ENCODE measurements around the gene FAIM. TPM values are rescaled to one million over a fixed set of nuclear protein-coding genes. Genes with fewer than 3 reads are reported as not detected.
"Not testable (repeated sequence)": the region's sequence is repeated elsewhere in the genome, so short reads cannot be mapped to it uniquely, and the experiment has no call there.

FAIM gene
- polyA plus RNA-seq, 3 donors, result 0.96 to 3.7 (median 3.6) TPM

DNA sequence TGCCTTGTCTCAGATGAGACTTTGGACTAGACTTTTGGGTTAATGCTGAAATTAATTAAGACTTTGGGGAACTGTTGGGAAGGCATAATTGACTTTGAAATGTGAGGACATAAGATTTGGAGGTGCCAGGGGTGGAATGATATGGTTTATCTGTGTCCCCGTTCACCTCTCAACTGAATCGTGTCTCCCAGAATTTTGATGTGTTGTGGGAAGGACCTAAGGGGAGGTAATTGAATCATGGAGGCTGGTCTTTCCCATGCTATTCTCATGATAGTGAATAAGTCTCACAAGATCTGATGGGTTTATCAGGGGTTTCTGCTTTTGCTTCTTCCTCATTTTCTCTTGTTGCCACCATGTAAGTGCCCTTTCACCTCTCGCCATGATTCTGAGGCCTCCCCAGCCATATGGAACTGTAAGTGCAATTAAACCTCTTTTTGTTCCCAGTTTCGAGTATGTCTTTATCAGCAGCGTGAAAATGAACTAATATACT, 4.4 kb upstream of the FAIM start:
- H3K9me3 Mint-ChIP-seq, result peaks cover 6 to 16% (median 14%) of the 10 kb centered on the region in 7 donors
- H3K79me2 ChIP-seq (ENCODE audit: insufficient read depth, low read length); DNase-seq; intact Hi-C loops (cut with micrococcal nuclease); H3K27ac Mint-ChIP-seq; H3K36me3 ChIP-seq (replicated peaks in 1 of 2; ENCODE audit: control insufficient read depth in 1 of 2, insufficient read depth in 2 of 2, low read length in 2 of 2); H3K4me3 ChIP-seq (replicated peaks in 1 of 3; ENCODE audit: low read depth in 2 of 3, low read length in 3 of 3); H3K4me1 ChIP-seq (ENCODE audit: control insufficient read depth in 1 of 2, insufficient read depth in 2 of 2, low read length in 2 of 2); H3K4me1 Mint-ChIP-seq; H3K27me3 ChIP-seq (ENCODE audit: control insufficient read depth in 2 of 2, insufficient read depth in 2 of 2, low read length in 2 of 2); H3K36me3 Mint-ChIP-seq; H3K9ac ChIP-seq (ENCODE audit: insufficient read depth, low read length, poor library complexity, severe bottlenecking); H3K4me2 ChIP-seq (replicated peaks; ENCODE audit: extremely low read depth, low read length, poor library complexity, severe bottlenecking); H3K4me3 Mint-ChIP-seq; H3K9me3 ChIP-seq (replicated peaks in 1 of 2; ENCODE audit: control insufficient read depth in 1 of 2, insufficient read depth in 1 of 2, low read length in 2 of 2); H3K27me3 Mint-ChIP-seq (ENCODE audit: low read depth in 3 of 3); H4K20me1 ChIP-seq (ENCODE audit: insufficient read depth, low read length); H3K27ac ChIP-seq (ENCODE audit: low read depth in 1 of 2, low read length in 2 of 2); H2AFZ ChIP-seq (ENCODE audit: insufficient read depth, low read depth, low read length, poor library complexity, severe bottlenecking): not testable (repeated sequence)
- WGBS (ENCODE audit: insufficient coverage), result 100% methylated on average over 1 of the region's 5 CpGs

DNA sequence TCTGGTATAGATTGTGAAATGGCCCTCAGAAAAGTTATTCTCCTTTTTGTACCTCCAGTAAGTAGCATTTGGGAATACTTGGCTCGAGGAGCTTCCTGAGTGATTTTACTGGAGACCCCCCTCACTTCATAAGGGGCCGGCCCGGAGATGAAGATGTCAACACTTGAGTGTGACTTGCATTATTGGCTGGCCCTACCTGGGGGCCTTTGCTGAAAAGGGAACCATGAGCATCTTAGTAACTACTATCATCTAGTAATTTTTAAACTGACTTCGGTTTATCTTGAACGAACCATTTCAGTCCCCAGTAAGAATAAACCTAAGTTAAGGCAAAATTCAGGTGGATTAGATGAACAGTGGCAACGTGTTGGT, 1.3 kb downstream of the FAIM start:
- no peaks in the 10 kb centered on the region for H4K20me1 ChIP-seq (ENCODE audit: insufficient read depth, low read length)
- DNase-seq, result no peak
- peak overlapping the region in 1 of 7 donors; percentile 40 for H3K27ac Mint-ChIP-seq
- peak overlapping the region; percentile 91 for H3K4me2 ChIP-seq (replicated peaks; ENCODE audit: extremely low read depth, low read length, poor library complexity, severe bottlenecking)
- peak overlapping the region in 2 of 3 experiments; percentile 82 for H3K4me3 ChIP-seq (replicated peaks in 1 of 3; ENCODE audit: low read depth in 2 of 3, low read length in 3 of 3)
- intact Hi-C loops (cut with micrococcal nuclease), result no loop called here
- no peaks in the 10 kb centered on the region for H3K36me3 ChIP-seq (replicated peaks in 1 of 2; ENCODE audit: control insufficient read depth in 1 of 2, insufficient read depth in 2 of 2, low read length in 2 of 2)
- H3K27ac ChIP-seq (ENCODE audit: low read depth in 1 of 2, low read length in 2 of 2), result no peak overlapping the region
- H3K4me1 Mint-ChIP-seq, result peaks cover 17% of the 10 kb centered on the region
- 40% methylated on average over 2 of the region's 6 CpGs for WGBS (ENCODE audit: insufficient coverage)
- TF ChIP-seq, protein P1, sequence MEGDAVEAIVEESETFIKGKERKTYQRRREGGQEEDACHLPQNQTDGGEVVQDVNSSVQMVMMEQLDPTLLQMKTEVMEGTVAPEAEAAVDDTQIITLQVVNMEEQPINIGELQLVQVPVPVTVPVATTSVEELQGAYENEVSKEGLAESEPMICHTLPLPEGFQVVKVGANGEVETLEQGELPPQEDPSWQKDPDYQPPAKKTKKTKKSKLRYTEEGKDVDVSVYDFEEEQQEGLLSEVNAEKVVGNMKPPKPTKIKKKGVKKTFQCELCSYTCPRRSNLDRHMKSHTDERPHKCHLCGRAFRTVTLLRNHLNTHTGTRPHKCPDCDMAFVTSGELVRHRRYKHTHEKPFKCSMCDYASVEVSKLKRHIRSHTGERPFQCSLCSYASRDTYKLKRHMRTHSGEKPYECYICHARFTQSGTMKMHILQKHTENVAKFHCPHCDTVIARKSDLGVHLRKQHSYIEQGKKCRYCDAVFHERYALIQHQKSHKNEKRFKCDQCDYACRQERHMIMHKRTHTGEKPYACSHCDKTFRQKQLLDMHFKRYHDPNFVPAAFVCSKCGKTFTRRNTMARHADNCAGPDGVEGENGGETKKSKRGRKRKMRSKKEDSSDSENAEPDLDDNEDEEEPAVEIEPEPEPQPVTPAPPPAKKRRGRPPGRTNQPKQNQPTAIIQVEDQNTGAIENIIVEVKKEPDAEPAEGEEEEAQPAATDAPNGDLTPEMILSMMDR (IDR thresholded peaks at IDR 0.05), result no peak
- no peaks in the 10 kb centered on the region for H3K27me3 ChIP-seq (ENCODE audit: control insufficient read depth in 2 of 2, insufficient read depth in 2 of 2, low read length in 2 of 2)
- H3K36me3 Mint-ChIP-seq, result peaks cover 0 to 6% of the 10 kb centered on the region in 2 donors
- peaks cover 11 to 16% of the 10 kb centered on the region in 2 donors for H3K4me1 ChIP-seq (ENCODE audit: control insufficient read depth in 1 of 2, insufficient read depth in 2 of 2, low read length in 2 of 2)
- peaks cover 2 to 9% (median 5%) of the 10 kb centered on the region in 3 donors for H3K27me3 Mint-ChIP-seq (ENCODE audit: low read depth in 3 of 3)
- peaks cover 0 to 3% (median 0%) of the 10 kb centered on the region in 7 donors for H3K9me3 Mint-ChIP-seq
- H3K9me3 ChIP-seq (replicated peaks in 1 of 2; ENCODE audit: control insufficient read depth in 1 of 2, insufficient read depth in 1 of 2, low read length in 2 of 2), result no peaks in the 10 kb centered on the region
- peak overlapping the region; percentile 98 for H2AFZ ChIP-seq (ENCODE audit: insufficient read depth, low read depth, low read length, poor library complexity, severe bottlenecking)
- no peaks in the 10 kb centered on the region for H3K79me2 ChIP-seq (ENCODE audit: insufficient read depth, low read length)
- no peak overlapping the region for H3K9ac ChIP-seq (ENCODE audit: insufficient read depth, low read length, poor library complexity, severe bottlenecking)
- peak overlapping the region; percentile 80 to 90 for H3K4me3 Mint-ChIP-seq
